CD4-positive, alpha-beta memory T cell (primary cell): ENCODE measurements around the gene FAM110D. TPM values are rescaled to one million over a fixed set of nuclear protein-coding genes. Genes with fewer than 3 reads are reported as not detected.

ENCODE experiments used
- CTCF ChIA-PET: fragments of 350-600 bp; sonication (Branson Sonifier 250); formaldehyde crosslinking; loops from one replicate; lab custom pipeline; 2021; ENCODE audit warnings: inconsistent platforms; ENCODE audit not compliant: partially characterized antibody; lab: Charles Lee
- POLR2A ChIA-PET: fragments of 350-600 bp; sonication (Branson Sonifier 250); formaldehyde crosslinking; loops from one replicate; lab custom pipeline; 2021; ENCODE audit not compliant: partially characterized antibody; lab: Charles Lee
- DNase-seq, 5 donors: peaks; one replicate each; pipeline versions ENCODE4 v3.0.0 to v3.0.0-alpha.2; 2020 to 2022; ENCODE audit warnings: mixed read lengths in 1 of 5
- H3K27ac ChIP-seq: one replicate; pipeline ENCODE4 v1.7.0; 2013; ENCODE audit warnings: low read depth, low read length
- H3K27me3 ChIP-seq: 2 replicates; pipeline ENCODE4 v1.7.0; 2013; ENCODE audit warnings: mild to moderate bottlenecking, low read length, moderate library complexity; ENCODE audit not compliant: insufficient read depth
- H3K36me3 ChIP-seq: 2 replicates; pipeline ENCODE4 v1.7.0; 2013; ENCODE audit warnings: mild to moderate bottlenecking, low read length, moderate library complexity; ENCODE audit not compliant: insufficient read depth
- H3K4me1 ChIP-seq: 2 replicates; pipeline ENCODE4 v1.7.0; 2013; ENCODE audit warnings: mild to moderate bottlenecking, low read length, moderate library complexity; ENCODE audit not compliant: insufficient read depth
- H3K4me3 ChIP-seq, 2 donors: one replicate each; pipeline ENCODE4 v1.7.0; 2013; ENCODE audit warnings: low read length in 2 of 2, mild to moderate bottlenecking in 1 of 2
- H3K9me3 ChIP-seq, 2 donors: one replicate each; pipeline ENCODE4 v1.7.0; 2013; ENCODE audit warnings: low read length in 2 of 2, control low read depth in 1 of 2; ENCODE audit not compliant: control insufficient read depth in 1 of 2
- H3K27ac Mint-ChIP-seq, 7 donors: one replicate each; pipeline ENCODE4 v1.8.0; 2020 to 2021; ENCODE audit warnings: mixed read lengths in 7 of 7, mild to moderate bottlenecking in 6 of 7, inconsistent platforms in 3 of 7, moderate library complexity in 3 of 7
- H3K27me3 Mint-ChIP-seq, 2 donors: one replicate each; pipeline ENCODE4 v1.8.0; 2020 to 2021; ENCODE audit warnings: mixed read lengths in 2 of 2
- H3K36me3 Mint-ChIP-seq, 2 donors: one replicate each; pipeline ENCODE4 v1.8.0; 2020 to 2021; ENCODE audit warnings: mixed read lengths in 2 of 2, inconsistent platforms in 1 of 2, mild to moderate bottlenecking in 1 of 2
- H3K4me1 Mint-ChIP-seq, 4 donors: one replicate each; pipeline ENCODE4 v1.8.0; 2020 to 2021; ENCODE audit warnings: mixed read lengths in 4 of 4, mild to moderate bottlenecking in 1 of 4
- H3K4me3 Mint-ChIP-seq, 8 donors: one replicate each; pipeline ENCODE4 v1.8.0; 2020 to 2021; ENCODE audit warnings: mixed read lengths in 8 of 8, mild to moderate bottlenecking in 7 of 8, moderate library complexity in 6 of 8, inconsistent platforms in 3 of 8
- H3K9me3 Mint-ChIP-seq, 8 donors: one replicate each; pipeline ENCODE4 v1.8.0; 2020 to 2021; ENCODE audit warnings: mixed read lengths in 8 of 8, mild to moderate bottlenecking in 5 of 8, inconsistent platforms in 3 of 8, moderate library complexity in 1 of 8
- intact Hi-C: fragments of 100-400 bp; cut with micrococcal nuclease; formaldehyde crosslinking; loops from one replicate; pipeline ENCODE4 v1.15.1; 2023
- polyA plus RNA-seq, 2 donors: library from polyadenylated mRNA; unstranded; fragments of 300-500 nt; fragmentation: Illumina TruSeq; gene quantifications; one replicate each; pipeline ENCODE4 v1.2.3, GENCODE V29; 2021
- total RNA-seq, 2 experiments: library from RNA; stranded (reverse); gene quantifications; one replicate each; pipeline ENCODE4 v1.2.3, GENCODE V29; 2021

Gene FAM110D
- total and polyA plus RNA-seq, 4 experiments from 2014 or later, result not detected

- Mint-ChIP-seq H3K27me3 (no peaks in the 10 kb centered on the region), H3K4me3 (no peak overlapping the region), H3K36me3 (no peaks in the 10 kb centered on the region), H3K27ac (peak overlapping the region in 2 of 7 donors; percentile 36 to 88), H3K9me3 (peaks cover 0 to 1% (median 0%) of the 10 kb centered on the region in 8 donors), H3K4me1 (peaks cover 6 to 30% (median 14%) of the 10 kb centered on the region in 4 donors)
- ChIA-PET POLR2A (interaction anchor here (0.8 kb wide), 1 partner anchor 44 kb away, joined by 3 read pairs; the partner anchor contains the start of gene CEP85), CTCF (interaction anchor here (1.0 to 4.6 kb wide), 5 partner anchors 10 to 44 kb away, joined by 3 to 37 read pairs (median 6); partner anchors contain the start of genes CEP85 and ZNF593)
- intact Hi-C loops, result loop anchor here (1.0 kb wide), 1 partner anchor 44 kb away; the partner anchor contains the start of gene CEP85
- DNase-seq, result no peak
- Histone ChIP-seq H3K36me3 (no peaks in the 10 kb centered on the region), H3K9me3 (no peaks in the 10 kb centered on the region), H3K27ac (no peak overlapping the region), H3K27me3 (no peaks in the 10 kb centered on the region), H3K4me3 (no peak overlapping the region), H3K4me1 (peaks cover 7% of the 10 kb centered on the region)
Observed at GRCh38 chr1:26189751-26190275, 30.9 kb downstream of the FAM110D start.

DNA sequence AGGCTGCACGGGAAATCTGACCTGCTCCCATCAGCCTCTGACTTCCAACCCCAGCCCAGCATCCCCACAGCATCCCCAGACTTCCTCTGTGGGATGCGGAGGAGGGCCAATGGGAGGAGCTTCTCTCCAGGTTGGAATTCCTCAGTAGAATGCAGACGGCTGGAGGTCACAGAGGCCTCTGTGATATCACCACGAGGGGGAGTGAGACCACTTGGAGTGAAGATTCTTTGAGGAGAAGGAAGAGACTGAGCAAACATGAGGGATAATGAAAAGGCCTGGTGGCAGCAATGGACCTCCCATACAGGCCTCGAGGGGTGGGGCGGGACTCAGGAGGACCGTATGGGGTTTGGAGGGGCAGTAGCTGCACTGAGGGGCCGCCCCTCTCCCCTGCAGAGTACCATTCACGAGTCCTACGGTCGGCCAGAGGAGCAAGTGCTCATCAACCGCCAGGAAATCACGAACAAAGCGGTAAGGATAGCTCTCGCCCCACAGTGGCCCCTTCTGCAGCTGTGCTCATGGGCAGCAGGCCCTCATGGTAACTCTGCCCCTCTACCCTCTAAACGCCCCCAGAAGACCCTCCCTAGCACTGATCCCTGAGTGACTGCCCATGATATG lies 31.6 kb downstream of the FAM110D start, which contains the start of gene CATSPER4:
Gene CATSPER4 (plus strand): TSS at position 230 of the 615 bp plus-strand sequence. CDS start 26 bp downstream, at position 256.
- H3K27me3 Mint-ChIP-seq, result no peaks in the 10 kb centered on the region
- Histone ChIP-seq H3K27me3 (no peaks in the 10 kb centered on the region), H3K27ac (no peak within 1 kb of the TSS), H3K9me3 (no peaks in the 10 kb centered on the region), H3K4me3 (no peak within 1 kb of the TSS), H3K36me3 (no peaks in the 10 kb centered on the region), H3K4me1 (peaks cover 7% of the 10 kb centered on the region)
- ChIA-PET POLR2A (no interaction called here), CTCF (interaction anchor here (0.9 to 4.6 kb wide), 7 partner anchors 9 to 227 kb away, joined by 3 to 37 read pairs (median 4); partner anchors contain the start of genes CEP85 and ZNF593)
- peak in 4 of 5 donors; percentile 13 to 33 (median 18) for DNase-seq
- peak within 1 kb of the TSS in 4 of 7 donors; percentile 36 to 88 (median 66) for H3K27ac Mint-ChIP-seq
- H3K36me3 Mint-ChIP-seq, result no peaks in the 10 kb centered on the region
- no peak within 1 kb of the TSS for H3K4me3 Mint-ChIP-seq
- intact Hi-C loops, result loop anchor here (1.0 kb wide), 1 partner anchor 44 kb away; the partner anchor contains the start of gene CEP85
- H3K4me1 Mint-ChIP-seq, result peaks cover 6 to 30% (median 14%) of the 10 kb centered on the region in 4 donors
- H3K9me3 Mint-ChIP-seq, result peaks cover 0 to 1% (median 0%) of the 10 kb centered on the region in 8 donors

DNA sequence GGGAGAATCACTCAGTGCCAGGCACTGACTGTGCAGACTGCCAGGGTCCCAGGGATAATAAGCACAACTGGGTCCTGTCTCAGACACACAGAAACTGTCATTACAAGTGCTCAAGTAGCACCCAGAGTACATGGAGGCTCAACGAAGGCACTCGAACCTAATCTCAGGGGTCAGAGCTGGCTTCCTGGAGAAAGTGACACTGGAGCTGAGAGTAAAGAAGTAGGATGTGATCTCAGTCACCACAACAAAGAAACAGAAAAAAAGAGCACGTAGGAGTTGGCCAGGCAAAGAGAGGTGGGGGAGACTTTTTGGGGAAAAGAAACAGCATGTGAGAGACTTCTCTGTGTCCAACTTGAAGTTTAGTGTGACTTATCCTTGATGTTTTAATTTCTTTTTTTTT lies 32.9 kb downstream of the FAM110D start:
- no peak for DNase-seq
- intact Hi-C loops, result no loop called here
- H3K9me3 Mint-ChIP-seq, result peaks cover 0 to 1% (median 0%) of the 10 kb centered on the region in 8 donors
- no peaks in the 10 kb centered on the region for H3K27me3 Mint-ChIP-seq
- H3K36me3 Mint-ChIP-seq, result no peaks in the 10 kb centered on the region
- POLR2A ChIA-PET, result no interaction called here
- no peaks in the 10 kb centered on the region for H3K36me3 ChIP-seq
- no peaks in the 10 kb centered on the region for H3K9me3 ChIP-seq
- no peak overlapping the region for H3K4me3 ChIP-seq
- no peaks in the 10 kb centered on the region for H3K27me3 ChIP-seq
- H3K4me1 ChIP-seq, result peaks cover 7% of the 10 kb centered on the region
- H3K27ac ChIP-seq, result no peak overlapping the region
- H3K27ac Mint-ChIP-seq, result peak overlapping the region in 4 of 7 donors; percentile 8 to 43 (median 30)
- CTCF ChIA-PET, result interaction anchor here (1.5 to 4.6 kb wide), 3 partner anchors 12 to 43 kb away, joined by 4 to 37 read pairs (median 6); partner anchors contain the start of genes CEP85 and ZNF593
- peaks cover 6 to 30% (median 14%) of the 10 kb centered on the region in 4 donors for H3K4me1 Mint-ChIP-seq
- H3K4me3 Mint-ChIP-seq, result peak overlapping the region in 2 of 8 donors; percentile 11 to 46

DNA sequence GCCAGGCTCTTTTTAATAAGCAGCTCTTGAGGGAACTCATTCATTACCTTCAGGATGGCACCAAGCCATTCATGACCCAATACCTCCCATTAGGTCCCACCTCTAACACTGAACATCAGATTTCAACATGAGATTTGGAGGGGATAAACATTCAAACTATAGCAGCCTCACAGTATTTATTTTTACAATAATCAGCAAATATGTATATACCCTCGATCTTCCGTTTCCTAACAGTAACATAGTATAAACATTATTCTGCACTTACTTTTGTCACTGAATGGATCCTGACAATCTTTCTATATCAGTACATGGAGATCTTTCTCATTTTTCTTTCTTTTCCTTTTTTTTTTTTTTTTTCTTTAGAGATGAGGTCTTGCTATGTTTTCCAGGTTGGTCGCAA lies 36.9 kb downstream of the FAM110D start:
- Mint-ChIP-seq H3K4me3 (no peak overlapping the region), H3K27ac (peak overlapping the region in 1 of 7 donors; percentile 29), H3K36me3 (no peaks in the 10 kb centered on the region), H3K4me1 (peaks cover 11 to 37% (median 24%) of the 10 kb centered on the region in 4 donors), H3K9me3 (peaks cover 0 to 1% (median 0%) of the 10 kb centered on the region in 8 donors), H3K27me3 (no peaks in the 10 kb centered on the region)
- CTCF ChIA-PET, result interaction anchor here (0.6 to 0.8 kb wide), 3 partner anchors 23 to 36 kb away, joined by 4 to 8 read pairs (median 8); partner anchors contain the start of gene ZNF593
- no peaks in the 10 kb centered on the region for H3K27me3 ChIP-seq
- POLR2A ChIA-PET, result no interaction called here
- H3K27ac ChIP-seq, result no peak overlapping the region
- H3K4me3 ChIP-seq, result no peak overlapping the region
- peaks cover 14% of the 10 kb centered on the region for H3K4me1 ChIP-seq
- intact Hi-C loops, result no loop called here
- H3K36me3 ChIP-seq, result no peaks in the 10 kb centered on the region
- DNase-seq, result no peak
- H3K9me3 ChIP-seq, result no peaks in the 10 kb centered on the region

GRCh38 chr1:26197301-26197700 lies 38.4 kb downstream of the FAM110D start:
- no peaks in the 10 kb centered on the region for H3K27me3 Mint-ChIP-seq
- POLR2A ChIA-PET, result interaction anchor here (0.9 kb wide), 1 partner anchor 28 kb away, joined by 3 read pairs; no protein-coding TSS in a partner anchor
- Histone ChIP-seq H3K27me3 (no peaks in the 10 kb centered on the region), H3K4me3 (no peak overlapping the region), H3K4me1 (peaks cover 22% of the 10 kb centered on the region), H3K9me3 (no peaks in the 10 kb centered on the region), H3K27ac (no peak overlapping the region), H3K36me3 (no peaks in the 10 kb centered on the region)
- H3K4me1 Mint-ChIP-seq, result peaks cover 17 to 40% (median 27%) of the 10 kb centered on the region in 4 donors
- H3K9me3 Mint-ChIP-seq, result no peaks in the 10 kb centered on the region
- CTCF ChIA-PET, result no interaction called here
- no peak overlapping the region for H3K27ac Mint-ChIP-seq
- no peaks in the 10 kb centered on the region for H3K36me3 Mint-ChIP-seq
- DNase-seq, result no peak
- intact Hi-C loops, result no loop called here
- H3K4me3 Mint-ChIP-seq, result no peak overlapping the region

GRCh38 chr1:26197813-26198212 lies 38.9 kb downstream of the FAM110D start:
- Mint-ChIP-seq H3K27me3 (no peaks in the 10 kb centered on the region), H3K4me3 (no peak overlapping the region), H3K27ac (no peak overlapping the region), H3K4me1 (peaks cover 21 to 42% (median 31%) of the 10 kb centered on the region in 4 donors), H3K9me3 (no peaks in the 10 kb centered on the region), H3K36me3 (no peaks in the 10 kb centered on the region)
- ChIA-PET POLR2A (interaction anchor here (0.9 kb wide), 1 partner anchor 28 kb away, joined by 3 read pairs; no protein-coding TSS in a partner anchor), CTCF (no interaction called here)
- Histone ChIP-seq H3K27ac (no peak overlapping the region), H3K27me3 (no peaks in the 10 kb centered on the region), H3K36me3 (no peaks in the 10 kb centered on the region), H3K4me3 (no peak overlapping the region), H3K9me3 (no peaks in the 10 kb centered on the region), H3K4me1 (peaks cover 27% of the 10 kb centered on the region)
- intact Hi-C loops, result no loop called here
- DNase-seq, result no peak

DNA sequence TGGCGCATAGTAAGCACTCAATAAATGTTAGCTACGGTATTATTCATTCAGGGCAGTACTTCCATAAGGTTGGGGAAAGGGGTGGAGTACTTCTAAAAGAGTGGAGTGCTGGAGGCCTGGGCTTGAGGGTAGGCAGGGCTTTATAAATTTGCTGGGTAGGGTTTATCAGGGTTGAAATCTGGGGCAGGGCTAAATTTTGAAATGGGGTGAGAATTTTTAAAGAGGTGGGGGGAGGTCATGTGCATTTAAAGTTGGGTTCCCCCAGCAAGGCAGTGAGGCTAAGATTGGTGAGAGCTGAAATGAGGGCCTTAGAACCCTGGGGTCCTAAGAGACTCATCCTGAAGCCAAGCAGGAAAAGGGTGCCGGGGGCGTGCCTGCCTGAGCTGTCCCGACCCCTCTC lies 41.5 kb downstream of the FAM110D start:
- H3K27me3 Mint-ChIP-seq, result no peaks in the 10 kb centered on the region
- H3K36me3 Mint-ChIP-seq, result no peaks in the 10 kb centered on the region
- Histone ChIP-seq H3K36me3 (no peaks in the 10 kb centered on the region), H3K4me3 (no peak overlapping the region), H3K27ac (no peak overlapping the region), H3K27me3 (no peaks in the 10 kb centered on the region), H3K4me1 (peaks cover 32% of the 10 kb centered on the region), H3K9me3 (no peaks in the 10 kb centered on the region)
- DNase-seq, result no peak
- intact Hi-C loops, result no loop called here
- POLR2A ChIA-PET, result interaction anchor here (2.6 kb wide), 1 partner anchor 34 kb away, joined by 24 read pairs; the partner anchor contains the start of gene CEP85
- peak overlapping the region in 3 of 8 donors; percentile 35 to 90 (median 64) for H3K4me3 Mint-ChIP-seq
- no peaks in the 10 kb centered on the region for H3K9me3 Mint-ChIP-seq
- peak overlapping the region in 6 of 7 donors; percentile 36 to 98 (median 89) for H3K27ac Mint-ChIP-seq
- peaks cover 30 to 46% (median 37%) of the 10 kb centered on the region in 4 donors for H3K4me1 Mint-ChIP-seq
- CTCF ChIA-PET, result interaction anchor here (2.2 to 2.6 kb wide), 2 partner anchors 31 to 76 kb away, joined by 5 to 11 read pairs; partner anchors contain the start of gene ZNF593
